Eye (tissue), 1 donor: ENCODE data around the gene ELOVL5.
"Not testable (repeated sequence)": the region's sequence is repeated elsewhere in the genome, so short reads cannot be mapped to it uniquely, and the experiment has no call there.

ENCODE experiments used
- DNase-seq: peaks from one replicate; pipeline ENCODE4 v3.0.0-alpha.2; 2015

Gene ELOVL5

GRCh38 chr6:53348371-53349208, at the start of gene ELOVL5:
Gene ELOVL5, minus strand, starts transcription at chr6:53348950. Its CDS starts 53,251 bp downstream, at chr6:53295699.
- peak; percentile 99 for DNase-seq

DNA sequence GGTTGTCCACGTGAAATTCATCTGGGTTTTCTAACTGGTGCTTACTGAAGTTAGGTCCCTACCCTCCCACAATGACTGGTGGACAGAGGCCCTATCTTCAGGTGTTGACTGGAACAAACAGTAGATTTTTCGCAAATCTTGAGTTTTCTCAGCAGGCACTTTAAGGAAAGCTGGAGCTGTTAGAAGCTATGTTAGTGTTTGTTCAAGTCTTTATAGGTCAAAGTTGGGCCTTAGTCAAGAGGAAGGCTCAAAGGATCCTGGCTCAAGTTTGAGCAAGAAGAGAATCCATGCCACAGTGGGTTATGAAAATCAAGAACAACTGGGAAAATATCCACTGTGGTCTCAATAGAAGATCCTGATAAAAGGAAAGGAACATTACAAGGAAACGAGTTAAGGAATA, 48.5 kb upstream of the ELOVL5 start:
- DNase-seq, result no peak

GRCh38 chr6:53395986-53396385, 47.2 kb upstream of the ELOVL5 start:
- no peak for DNase-seq

DNA sequence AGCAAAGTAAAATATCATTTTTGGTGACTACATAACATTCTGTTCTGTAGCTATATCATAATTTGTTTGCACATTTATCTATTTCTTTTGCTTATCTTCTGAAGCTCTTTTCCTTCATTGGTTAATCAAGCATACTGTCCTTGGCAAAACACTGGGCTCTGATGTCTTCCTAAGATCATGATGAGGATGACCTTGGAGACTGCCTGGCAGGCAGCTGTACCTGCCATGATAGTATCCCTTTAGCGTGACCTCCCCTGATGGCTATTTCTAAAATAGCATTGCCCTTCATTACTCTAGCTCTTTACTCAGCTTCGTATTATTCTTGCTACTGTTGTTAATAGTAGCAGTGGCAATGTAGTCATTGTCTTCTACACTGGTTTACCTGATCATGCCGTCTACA, 46.0 kb upstream of the ELOVL5 start:
- no peak for DNase-seq

GRCh38 chr6:53391170-53391569, 42.4 kb upstream of the ELOVL5 start:
- peak; percentile 33 for DNase-seq

- no peak for DNase-seq
Measured at GRCh38 chr6:53390010-53390409, 41.3 kb upstream of the ELOVL5 start.

GRCh38 chr6:53388615-53389014, 39.9 kb upstream of the ELOVL5 start:
- DNase-seq, result not testable (repeated sequence)

- DNase-seq, result no peak
Measured at GRCh38 chr6:53382421-53382820, 33.7 kb upstream of the ELOVL5 start.

GRCh38 chr6:53378208-53378607, 29.5 kb upstream of the ELOVL5 start:
- no peak for DNase-seq

DNA sequence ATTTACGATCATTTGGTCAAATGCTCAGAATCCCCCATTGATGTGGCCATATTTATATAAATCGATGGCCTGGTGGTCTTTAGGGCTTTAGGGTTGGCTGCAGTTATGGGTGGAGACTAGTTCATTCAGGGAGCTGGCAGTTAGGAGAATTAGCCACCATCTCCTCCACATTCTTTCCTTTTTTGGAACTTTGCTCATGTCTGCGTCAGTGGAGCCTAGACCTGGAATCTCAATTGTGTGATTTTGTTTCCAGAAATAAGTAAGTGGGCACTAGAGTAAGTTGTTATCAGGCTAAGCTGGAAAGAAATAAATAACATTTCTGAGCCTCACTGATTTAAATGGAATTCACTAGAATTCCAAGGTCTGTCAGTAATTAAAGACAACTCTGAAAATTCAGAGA, 29.0 kb upstream of the ELOVL5 start:
- no peak for DNase-seq

DNA sequence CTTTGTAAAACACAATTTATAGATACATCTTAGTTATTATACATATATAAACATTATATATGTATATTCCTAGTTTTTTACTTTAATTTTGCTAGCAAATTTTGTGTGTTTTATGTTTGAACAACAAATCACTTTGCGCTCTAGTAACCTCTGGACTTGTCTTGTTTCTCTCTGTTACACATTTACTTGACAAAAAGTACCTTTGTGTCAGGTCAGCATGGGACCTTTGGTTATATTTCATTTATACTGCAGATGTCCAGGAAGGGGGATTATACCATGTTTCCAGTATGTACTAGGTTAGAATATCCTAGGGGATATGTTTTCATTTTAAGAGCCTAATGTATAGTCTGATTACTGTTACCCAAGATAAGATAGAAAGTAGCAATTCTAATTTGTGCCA, 28.5 kb upstream of the ELOVL5 start:
- DNase-seq, result no peak

GRCh38 chr6:53376661-53377226, 28.0 kb upstream of the ELOVL5 start:
- DNase-seq, result no peak

DNA sequence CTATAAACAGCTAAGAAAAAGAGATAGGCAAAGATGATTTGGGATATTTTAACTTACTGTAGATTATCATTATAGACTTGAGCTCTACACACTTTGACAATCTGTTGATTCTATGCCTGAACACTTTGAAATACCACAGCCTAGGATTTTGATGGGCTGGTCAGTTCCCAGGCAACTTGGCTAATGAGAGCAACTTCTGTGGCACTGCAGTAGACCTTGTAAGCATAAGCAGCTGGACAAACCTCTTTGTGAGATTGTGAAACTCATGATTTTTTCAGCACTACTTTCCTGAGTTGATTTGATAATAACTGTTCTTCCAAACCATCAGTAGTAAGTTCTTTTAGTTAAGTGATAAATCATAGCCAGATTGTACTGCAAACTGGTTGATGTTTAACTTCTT, 27.1 kb upstream of the ELOVL5 start:
- no peak for DNase-seq

DNA sequence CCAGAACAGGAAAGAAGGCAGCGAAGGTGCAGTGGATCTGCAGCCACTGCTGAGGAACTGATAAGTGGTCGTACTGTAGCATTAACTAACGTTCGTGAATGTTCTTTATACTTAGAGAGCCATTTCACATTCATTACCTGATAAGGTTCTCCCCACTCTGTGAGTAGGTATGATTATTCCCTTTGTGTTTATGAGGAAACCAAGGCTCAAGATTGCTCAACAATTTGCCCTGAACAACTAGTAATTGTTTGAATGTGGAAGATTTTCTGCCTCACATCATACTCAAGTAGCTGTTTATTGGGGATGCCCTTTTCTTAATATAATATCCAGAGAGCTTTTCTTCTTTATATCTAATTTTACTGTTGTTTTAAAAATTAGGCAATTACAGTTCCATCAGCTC, 24.9 kb upstream of the ELOVL5 start:
- no peak for DNase-seq

- no peak for DNase-seq
Measured at GRCh38 chr6:53369876-53370515, 21.2 kb upstream of the ELOVL5 start.

- DNase-seq, result no peak
Measured at GRCh38 chr6:53369051-53369450, 20.3 kb upstream of the ELOVL5 start.

DNA sequence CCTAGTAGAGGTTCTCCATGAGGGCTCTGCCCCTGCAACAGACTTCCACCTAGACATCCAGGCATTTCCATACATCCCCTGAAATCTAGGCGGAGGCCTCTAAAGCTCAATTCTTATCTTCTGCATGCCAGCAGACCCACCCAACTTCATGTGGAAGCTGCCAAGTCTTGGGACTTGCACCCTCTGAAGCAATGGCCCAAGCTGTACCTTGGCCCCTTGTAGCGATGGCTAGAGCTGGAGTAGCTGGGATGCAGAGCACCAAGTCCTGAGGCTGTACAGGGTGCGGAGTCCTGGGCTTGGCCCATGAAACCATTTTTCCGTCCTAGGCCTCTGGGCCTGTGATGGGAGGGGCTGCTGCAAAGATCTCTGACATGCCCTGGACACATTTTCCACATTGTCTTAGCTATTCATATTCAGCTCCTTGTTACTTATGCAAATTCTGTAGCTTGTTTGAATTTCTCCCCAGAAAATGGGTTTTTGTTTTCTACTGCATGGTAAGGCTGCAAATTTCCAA, 17.4 kb upstream of the ELOVL5 start:
- no peak for DNase-seq

DNA sequence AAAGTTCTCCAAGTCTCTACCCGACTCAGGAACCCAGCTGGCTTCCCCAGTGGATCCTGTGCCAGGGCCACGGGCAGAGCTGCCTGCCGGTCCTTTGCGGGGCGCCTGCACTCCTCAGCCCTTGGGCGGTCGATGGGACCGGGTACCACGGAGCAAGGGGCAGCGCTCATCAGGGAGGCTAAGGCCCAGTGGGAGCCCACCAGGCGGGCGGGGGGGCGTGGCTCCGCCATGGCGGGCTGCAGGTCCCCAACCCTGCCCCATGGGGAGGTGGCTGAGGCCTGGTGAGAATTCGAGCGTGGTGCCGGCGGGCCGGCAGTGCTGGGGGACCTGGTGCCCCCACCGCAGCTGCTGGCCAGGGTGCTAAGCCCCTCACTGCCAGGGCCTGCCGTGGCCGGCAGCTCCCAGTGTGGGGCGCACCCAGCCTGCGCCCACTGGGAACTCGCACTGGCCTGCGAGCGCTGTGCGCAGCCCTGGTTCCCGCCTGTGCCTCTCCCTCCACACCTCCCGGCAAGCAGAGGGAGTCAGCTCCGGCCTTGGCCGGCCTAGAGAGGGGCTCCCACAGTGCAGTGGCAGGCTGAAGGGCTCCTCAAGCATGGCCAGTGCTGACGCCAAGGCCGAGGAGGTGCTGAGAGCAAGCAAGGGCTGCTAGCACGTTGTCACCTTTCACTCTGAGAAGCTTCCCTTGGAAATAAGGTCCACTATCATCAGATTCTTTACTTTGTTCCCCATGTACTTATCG, 14.8 kb upstream of the ELOVL5 start:
- DNase-seq, result no peak

- peak; percentile 32 for DNase-seq
Measured at GRCh38 chr6:53361549-53362031, 12.8 kb upstream of the ELOVL5 start.

- peak; percentile 61 for DNase-seq
Measured at GRCh38 chr6:53360093-53360912, 11.6 kb upstream of the ELOVL5 start.

- DNase-seq, result no peak
Measured at GRCh38 chr6:53359843-53360092, 11.0 kb upstream of the ELOVL5 start.

- DNase-seq, result peak; percentile 98
Measured at GRCh38 chr6:53359095-53359842, 10.5 kb upstream of the ELOVL5 start.
